ENCODE measurements around the gene CACNG1.

The CACNG1 gene

GRCh38 chr17:67044016-67044772, at the start of gene CACNG1:
Gene CACNG1 (plus strand): TSS chr17:67044554. CDS start chr17:67044661, 107 bp downstream.
- DNase-seq = no peak

- DNase-seq = no peak
These were observed 49.3 kb upstream of the CACNG1 start for GRCh38 chr17:66994930-66995535.

GRCh38 chr17:66995944-66996343, 48.4 kb upstream of the CACNG1 start:
- no peak for DNase-seq

GRCh38 chr17:66996926-66997325, 47.4 kb upstream of the CACNG1 start:
- no peak for DNase-seq

- DNase-seq = no peak
These were observed 41.1 kb upstream of the CACNG1 start for GRCh38 chr17:67003231-67003630.

- no peak for DNase-seq
These were observed 40.2 kb upstream of the CACNG1 start for GRCh38 chr17:67004181-67004580.

GRCh38 chr17:67007266-67007665, 37.1 kb upstream of the CACNG1 start:
- no peak for DNase-seq

GRCh38 chr17:67008101-67008500, 36.3 kb upstream of the CACNG1 start:
- no peak for DNase-seq

GRCh38 chr17:67011527-67012175, 32.7 kb upstream of the CACNG1 start:
- DNase-seq = no peak

- DNase-seq = no peak
These were observed 30.5 kb upstream of the CACNG1 start for GRCh38 chr17:67013891-67014290.

- no peak for DNase-seq
These were observed 29.4 kb upstream of the CACNG1 start for GRCh38 chr17:67015001-67015400.

GRCh38 chr17:67016039-67016762, 28.2 kb upstream of the CACNG1 start:
- no peak for DNase-seq

- no peak for DNase-seq
These were observed 26.4 kb upstream of the CACNG1 start for GRCh38 chr17:67017910-67018309.

- no peak for DNase-seq
These were observed 25.6 kb upstream of the CACNG1 start for GRCh38 chr17:67018471-67019434.

- DNase-seq = no peak
These were observed 24.5 kb upstream of the CACNG1 start for GRCh38 chr17:67019809-67020208.

- DNase-seq = no peak
These were observed 24.0 kb upstream of the CACNG1 start for GRCh38 chr17:67020293-67020766.

- DNase-seq = no peak
These were observed 23.2 kb upstream of the CACNG1 start for GRCh38 chr17:67021196-67021595.

GRCh38 chr17:67021743-67022450, 22.5 kb upstream of the CACNG1 start:
- no peak for DNase-seq

GRCh38 chr17:67022451-67022810, 21.9 kb upstream of the CACNG1 start:
- no peak for DNase-seq

- no peak for DNase-seq
These were observed 19.6 kb upstream of the CACNG1 start for GRCh38 chr17:67024736-67025135.

GRCh38 chr17:67025216-67025792, 19.1 kb upstream of the CACNG1 start:
- DNase-seq = no peak
